K562 treated with DMSO at 1 percent for 12 hours (cell line): ENCODE data around the gene TOX4. TPM values are rescaled to one million over a fixed set of nuclear protein-coding genes. Genes with fewer than 3 reads are reported as not detected.

Source experiments
- total RNA-seq: library from RNA; unstranded; fragments of 300-600 nt; gene quantifications from 2 replicates; pipeline ENCODE4 v1.2.3, GENCODE V29; 2022; ENCODE audit not compliant: insufficient read depth

TOX4 gene
- 16.1 and 26.9 TPM in 2 replicates for total RNA-seq

DNA sequence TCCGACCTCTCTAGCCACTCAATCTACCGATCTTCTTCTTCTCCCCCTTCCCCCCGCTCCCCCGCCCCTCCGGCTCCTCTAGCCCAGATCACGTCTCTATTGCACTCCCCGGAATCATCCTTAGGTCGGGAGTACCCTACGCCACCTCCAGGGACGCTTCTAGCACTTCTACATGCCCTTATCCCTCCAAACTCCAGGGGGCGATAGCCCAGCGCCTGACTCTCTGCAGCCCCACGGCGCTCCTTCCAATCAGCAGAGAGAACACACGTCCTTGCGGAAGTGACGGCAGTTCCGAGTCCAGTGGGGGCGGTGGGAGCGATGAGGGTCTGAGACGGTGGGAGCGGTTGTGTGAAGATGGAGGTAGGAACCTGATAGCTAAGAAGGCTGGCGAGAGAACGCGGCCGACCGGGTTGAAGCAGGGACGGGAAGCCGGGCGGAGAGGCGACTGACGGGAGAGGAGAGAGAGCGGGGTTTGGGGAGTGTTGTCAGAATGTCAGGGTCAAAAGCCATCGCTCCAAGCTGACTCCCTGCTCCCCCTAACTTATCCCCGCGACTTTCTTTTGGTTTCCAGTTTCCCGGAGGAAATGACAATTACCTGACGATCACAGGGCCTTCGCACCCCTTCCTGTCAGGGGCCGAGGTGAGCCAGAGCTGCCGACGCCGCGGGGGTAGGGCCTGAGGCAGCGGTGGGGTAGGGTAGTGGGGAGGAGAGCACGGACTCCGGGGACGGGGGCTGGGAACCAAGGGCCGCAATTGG lies at the start of gene TOX4, which contains the start of gene RAB2B:
Gene TOX4 (plus strand): TSS at position 271 of the 757 bp plus-strand sequence. CDS start 84 bp downstream, at position 355.
Gene RAB2B (minus strand): TSS at position 35 of the 757 bp plus-strand sequence. CDS start 87 bp downstream, outside the sequence.

GRCh38 chr14:21455912-21456667 lies 20.9 kb upstream of the TOX4 start, which contains the start of gene CHD8:
Gene CHD8 (minus strand): TSS chr14:21456123. CDS start chr14:21431643, 24,480 bp downstream.

DNA sequence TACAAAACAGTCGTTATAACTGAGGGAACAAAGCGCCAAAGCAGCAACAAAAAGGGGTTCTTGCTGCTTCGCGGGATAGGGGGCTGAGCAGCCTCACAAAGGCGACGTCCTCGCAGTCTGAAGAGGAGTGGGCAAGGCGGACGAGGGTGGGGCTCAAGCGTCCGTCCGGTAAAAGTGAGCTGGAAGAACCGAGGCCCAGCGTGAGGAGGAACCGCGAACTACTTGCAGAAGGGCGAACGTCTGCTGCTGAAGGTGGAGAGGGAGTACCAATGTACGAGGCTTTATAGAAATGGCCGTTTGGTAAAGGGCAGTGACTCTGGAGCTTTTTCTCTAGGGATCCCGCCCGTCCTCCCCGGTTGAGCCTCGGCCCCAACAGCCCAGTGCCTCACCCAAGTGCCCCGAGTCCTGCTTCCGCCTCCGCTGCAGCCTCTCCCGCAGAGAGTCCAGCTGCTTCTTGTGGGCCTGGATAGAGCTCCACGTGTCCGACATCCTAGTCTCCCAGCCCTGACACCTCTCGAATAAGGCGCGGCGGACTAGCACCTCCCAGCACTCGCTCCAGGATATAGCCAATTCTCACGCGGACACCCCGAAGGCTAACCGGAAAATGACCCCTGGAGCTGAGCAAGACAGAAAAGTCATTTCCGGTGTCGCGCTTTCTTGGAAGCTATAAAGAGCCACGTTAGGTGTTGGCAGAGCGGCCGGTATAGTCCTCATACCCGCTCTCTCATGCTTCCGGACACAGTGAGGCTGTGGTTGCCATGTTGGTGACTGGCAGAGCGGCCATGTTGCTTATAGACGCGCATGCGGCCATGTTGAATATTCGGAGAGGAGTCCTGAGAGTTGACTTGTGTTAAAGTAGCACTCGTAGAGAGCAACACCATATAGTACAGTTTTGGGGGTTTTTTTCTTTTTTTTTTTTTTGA lies 34.0 kb downstream of the TOX4 start, which contains the start of gene METTL3:
Gene METTL3 (minus strand): TSS at position 606 of the 923 bp plus-strand sequence. CDS start 117 bp downstream, at position 489.

GRCh38 chr14:21525962-21526671 lies 49.1 kb downstream of the TOX4 start, which contains the start of gene SALL2:
Gene SALL2 (minus strand): TSS chr14:21526346. CDS start chr14:21526127, 219 bp downstream.

Other genes starting within 250 kb of the TOX4 start
- gene HNRNPC, start 207.8 kb upstream of the TOX4 start, total RNA-seq, result 448 and 511 TPM in 2 replicates
- gene RPGRIP1, start 197.1 kb upstream of the TOX4 start, total RNA-seq, result 2.9 TPM in 1 of 2 replicates, not detected in the other
- gene SUPT16H, start 93.2 kb upstream of the TOX4 start, total RNA-seq, result 28.0 and 54.3 TPM in 2 replicates
- gene CHD8, start 21.1 kb upstream of the TOX4 start, total RNA-seq, result 23.1 and 42.0 TPM in 2 replicates
- 6.7 and 9.0 TPM in 2 replicates for gene RAB2B, start 236 bp upstream of the TOX4 start, total RNA-seq
- gene METTL3, start 34.1 kb downstream of the TOX4 start, total RNA-seq, result 23.2 and 48.5 TPM in 2 replicates
- 12.9 and 25.5 TPM in 2 replicates for gene SALL2, start 49.2 kb downstream of the TOX4 start, total RNA-seq
- gene OR10G3, start 102.9 kb downstream of the TOX4 start, total RNA-seq, result not detected in 2 replicates
- gene OR10G2, start 157.7 kb downstream of the TOX4 start, total RNA-seq, result not detected in 2 replicates
- not detected in 2 replicates for gene OR4E2, start 176.6 kb downstream of the TOX4 start, total RNA-seq
- not detected in 2 replicates for gene OR4E1, start 196.6 kb downstream of the TOX4 start, total RNA-seq